ENCODE data around the gene RHBDD3.

The RHBDD3 gene

GRCh38 chr22:29257751-29258181 lies 10.0 kb downstream of the RHBDD3 start:
- H3K9me3 ChIP-seq (ENCODE audit: insufficient read depth, low read length), result no peaks in the 10 kb centered on the region
- H2AFZ ChIP-seq (ENCODE audit: low read depth, low read length), result no peak overlapping the region
- H3K27ac ChIP-seq (ENCODE audit: low read length), result no peak overlapping the region
- no peak overlapping the region for H3K4me2 ChIP-seq (ENCODE audit: low read length)
- H3K36me3 ChIP-seq (replicated peaks; ENCODE audit: low read depth, low read length), result no peaks in the 10 kb centered on the region
- no peaks in the 10 kb centered on the region for H3K79me2 ChIP-seq (ENCODE audit: low read length)
- no peaks in the 10 kb centered on the region for H3K4me1 ChIP-seq (ENCODE audit: low read length)
- TF ChIP-seq EZH2phosphoT487 (IDR thresholded peaks at IDR 0.05; ENCODE audit: low read depth) (no peak), CTCF (IDR thresholded peaks at IDR 0.05; ENCODE audit: low read depth, low read length) (no peak)
- no peak overlapping the region for H3K9ac ChIP-seq (ENCODE audit: low read length)
- H3K27me3 ChIP-seq (ENCODE audit: low read depth, low read length), result no peaks in the 10 kb centered on the region
- no peaks in the 10 kb centered on the region for H4K20me1 ChIP-seq (ENCODE audit: insufficient read depth, low read length)
- H3K4me3 ChIP-seq (ENCODE audit: low read length), result no peak overlapping the region

GRCh38 chr22:29256606-29257325 lies 11.0 kb downstream of the RHBDD3 start:
- no peaks in the 10 kb centered on the region for H3K36me3 ChIP-seq (replicated peaks; ENCODE audit: low read depth, low read length)
- H3K79me2 ChIP-seq (ENCODE audit: low read length), result no peaks in the 10 kb centered on the region
- no peaks in the 10 kb centered on the region for H3K9me3 ChIP-seq (ENCODE audit: insufficient read depth, low read length)
- H2AFZ ChIP-seq (ENCODE audit: low read depth, low read length), result no peak overlapping the region
- no peaks in the 10 kb centered on the region for H3K4me1 ChIP-seq (ENCODE audit: low read length)
- H3K27me3 ChIP-seq (ENCODE audit: low read depth, low read length), result no peaks in the 10 kb centered on the region
- TF ChIP-seq EZH2phosphoT487 (IDR thresholded peaks at IDR 0.05; ENCODE audit: low read depth), result no peak
- TF ChIP-seq CTCF (IDR thresholded peaks at IDR 0.05; ENCODE audit: low read depth, low read length), result no peak
- H3K9ac ChIP-seq (ENCODE audit: low read length), result no peak overlapping the region
- H4K20me1 ChIP-seq (ENCODE audit: insufficient read depth, low read length), result no peaks in the 10 kb centered on the region
- no peak overlapping the region for H3K27ac ChIP-seq (ENCODE audit: low read length)
- no peak overlapping the region for H3K4me2 ChIP-seq (ENCODE audit: low read length)
- H3K4me3 ChIP-seq (ENCODE audit: low read length), result no peak overlapping the region

- H3K4me1 ChIP-seq (ENCODE audit: low read length), result no peaks in the 10 kb centered on the region
- no peak overlapping the region for H2AFZ ChIP-seq (ENCODE audit: low read depth, low read length)
- no peaks in the 10 kb centered on the region for H3K79me2 ChIP-seq (ENCODE audit: low read length)
- H3K4me2 ChIP-seq (ENCODE audit: low read length), result no peak overlapping the region
- TF ChIP-seq CTCF (IDR thresholded peaks at IDR 0.05; ENCODE audit: low read depth, low read length) (no peak), EZH2phosphoT487 (IDR thresholded peaks at IDR 0.05; ENCODE audit: low read depth) (no peak)
- H3K27me3 ChIP-seq (ENCODE audit: low read depth, low read length), result peaks cover 1% of the 10 kb centered on the region; the same call in 1 of the 2 replicates
- H3K36me3 ChIP-seq (replicated peaks; ENCODE audit: low read depth, low read length), result no peaks in the 10 kb centered on the region
- H4K20me1 ChIP-seq (ENCODE audit: insufficient read depth, low read length), result no peaks in the 10 kb centered on the region
- no peaks in the 10 kb centered on the region for H3K9me3 ChIP-seq (ENCODE audit: insufficient read depth, low read length)
- H3K4me3 ChIP-seq (ENCODE audit: low read length), result no peak overlapping the region
- no peak overlapping the region for H3K27ac ChIP-seq (ENCODE audit: low read length)
- no peak overlapping the region for H3K9ac ChIP-seq (ENCODE audit: low read length)
These were observed 12.6 kb downstream of the RHBDD3 start for GRCh38 chr22:29255064-29255621.

GRCh38 chr22:29254286-29254660 lies 13.5 kb downstream of the RHBDD3 start:
- no peaks in the 10 kb centered on the region for H3K4me1 ChIP-seq (ENCODE audit: low read length)
- peaks cover 2% of the 10 kb centered on the region; the same call in 1 of the 2 replicates for H3K27me3 ChIP-seq (ENCODE audit: low read depth, low read length)
- no peak overlapping the region for H3K4me3 ChIP-seq (ENCODE audit: low read length)
- no peak overlapping the region for H3K27ac ChIP-seq (ENCODE audit: low read length)
- H3K4me2 ChIP-seq (ENCODE audit: low read length), result no peak overlapping the region
- no peaks in the 10 kb centered on the region for H3K9me3 ChIP-seq (ENCODE audit: insufficient read depth, low read length)
- H4K20me1 ChIP-seq (ENCODE audit: insufficient read depth, low read length), result no peaks in the 10 kb centered on the region
- no peaks in the 10 kb centered on the region for H3K36me3 ChIP-seq (replicated peaks; ENCODE audit: low read depth, low read length)
- H2AFZ ChIP-seq (ENCODE audit: low read depth, low read length), result no peak overlapping the region
- no peaks in the 10 kb centered on the region for H3K79me2 ChIP-seq (ENCODE audit: low read length)
- H3K9ac ChIP-seq (ENCODE audit: low read length), result no peak overlapping the region
- TF ChIP-seq EZH2phosphoT487 (IDR thresholded peaks at IDR 0.05; ENCODE audit: low read depth) (no peak), CTCF (IDR thresholded peaks at IDR 0.05; ENCODE audit: low read depth, low read length) (no peak)
